ENCODE results near the gene LTBP2. TPM values are rescaled to one million over a fixed set of nuclear protein-coding genes. Genes with fewer than 3 reads are reported as not detected.

The LTBP2 gene
- total RNA-seq, 2 donors from 2014 or later, result 0.49 TPM; not detected in 1

DNA sequence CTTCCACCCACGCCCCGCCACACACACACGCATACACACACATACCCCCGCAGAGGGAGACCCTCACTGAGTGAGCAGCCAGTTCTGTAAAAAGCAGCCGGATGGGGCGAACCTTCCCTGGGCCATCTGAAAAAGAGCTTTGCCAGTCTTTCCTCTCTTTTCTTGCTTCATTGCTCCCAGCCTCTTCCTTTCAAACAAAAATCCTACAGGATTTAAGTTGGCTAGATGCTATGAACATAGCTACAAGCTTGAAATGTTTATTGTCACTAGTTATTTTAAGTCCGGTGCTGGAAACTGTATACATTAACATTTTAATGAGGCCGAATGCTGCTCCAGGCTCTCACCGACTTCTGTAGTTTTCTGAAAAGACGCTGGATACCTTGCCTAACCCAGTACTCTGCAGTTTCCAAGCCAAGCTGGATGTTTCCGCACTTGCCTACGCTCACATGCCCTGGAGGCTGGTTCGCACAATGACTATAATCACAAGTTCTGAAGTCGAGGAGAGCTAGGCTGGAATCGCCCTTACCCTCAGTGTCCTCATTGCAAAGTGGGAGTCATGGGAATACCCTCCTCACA, 39.2 kb downstream of the LTBP2 start:
- H3K36me3 Mint-ChIP-seq, result no peaks in the 10 kb centered on the region
- DNase-seq (ENCODE audit: low spot score in 2 of 2) (no peak), ATAC-seq (no peak)
- H3K27ac Mint-ChIP-seq, result peak overlapping the region in 1 of 2 donors; percentile 71
- no peaks in the 10 kb centered on the region for H3K9me3 Mint-ChIP-seq

DNA sequence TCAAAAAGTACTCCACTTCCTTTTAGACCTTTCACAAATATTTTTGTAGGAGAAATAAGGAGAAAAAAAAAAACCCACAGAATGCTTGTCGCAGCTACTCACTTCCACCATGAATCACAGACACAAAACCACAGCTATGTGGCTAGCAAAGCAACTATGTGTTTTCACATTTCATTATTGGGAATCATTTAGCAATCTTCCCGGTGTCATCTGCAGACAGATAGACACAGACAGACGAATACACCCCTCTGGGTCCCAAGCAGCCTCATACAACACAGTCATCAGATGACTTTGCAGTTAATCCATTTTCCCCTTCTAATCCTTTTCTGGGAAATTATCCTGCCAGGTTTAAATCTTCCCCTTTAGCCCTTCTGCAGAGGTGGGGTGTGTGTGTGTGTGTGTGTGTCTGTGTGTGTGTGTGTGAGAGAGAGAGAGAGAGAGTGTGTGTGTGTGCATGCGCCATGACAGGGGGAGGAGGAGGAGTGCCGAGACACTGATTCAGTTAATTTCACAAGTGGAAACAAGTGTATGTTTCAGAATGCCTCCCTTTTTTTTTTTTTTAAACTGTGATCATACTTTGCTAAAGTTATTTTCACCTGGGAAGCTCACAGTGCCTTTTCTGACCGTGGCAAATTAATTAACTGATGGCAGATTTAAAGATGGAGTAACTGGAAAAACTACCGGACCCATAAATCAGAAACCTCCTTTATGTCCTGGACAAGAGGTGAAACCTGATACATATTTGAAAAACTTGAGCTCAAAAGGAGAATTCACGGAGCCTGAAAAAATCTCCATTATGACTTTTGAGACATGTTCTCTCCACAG, 39.9 kb downstream of the LTBP2 start:
- Mint-ChIP-seq H3K36me3 (no peaks in the 10 kb centered on the region), H3K9me3 (no peaks in the 10 kb centered on the region), H3K27ac (peak overlapping the region; percentile 71 to 87)
- ATAC-seq (peak; percentile 80 to 84), DNase-seq (ENCODE audit: low spot score in 2 of 2) (peak in 1 of 2 donors; percentile 27)

- Mint-ChIP-seq H3K9me3 (no peaks in the 10 kb centered on the region), H3K36me3 (no peaks in the 10 kb centered on the region), H3K27ac (peak overlapping the region in 1 of 2 donors; percentile 71)
- ATAC-seq (peak; percentile 14 to 18), DNase-seq (ENCODE audit: low spot score in 2 of 2) (no peak)
Observed at GRCh38 chr14:74571441-74571841, 40.6 kb downstream of the LTBP2 start.

DNA sequence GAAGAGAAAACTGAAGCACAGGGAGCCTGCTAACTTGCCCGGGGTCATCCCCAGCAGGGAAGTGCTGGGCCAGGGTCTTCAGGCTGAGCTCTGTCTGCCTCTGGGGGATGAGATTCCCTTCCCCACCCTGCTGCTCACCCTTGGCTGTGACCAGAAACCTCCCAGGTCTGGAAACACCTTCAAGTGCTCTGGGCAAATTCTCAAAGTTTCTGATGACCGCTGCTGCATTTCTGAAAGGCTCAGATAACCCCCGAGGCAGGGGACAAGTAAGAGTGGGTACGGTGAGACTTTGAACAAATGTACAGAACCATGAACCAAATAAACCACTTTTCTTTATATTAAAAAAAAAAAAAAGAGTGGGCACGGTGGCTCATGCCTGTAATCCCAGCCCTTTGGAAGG, 41.3 kb downstream of the LTBP2 start:
- no peaks in the 10 kb centered on the region for H3K9me3 Mint-ChIP-seq
- peak overlapping the region in 1 of 2 donors; percentile 40 for H3K27ac Mint-ChIP-seq
- ATAC-seq, result no peak
- no peaks in the 10 kb centered on the region for H3K36me3 Mint-ChIP-seq
- DNase-seq (ENCODE audit: low spot score in 2 of 2), result no peak

DNA sequence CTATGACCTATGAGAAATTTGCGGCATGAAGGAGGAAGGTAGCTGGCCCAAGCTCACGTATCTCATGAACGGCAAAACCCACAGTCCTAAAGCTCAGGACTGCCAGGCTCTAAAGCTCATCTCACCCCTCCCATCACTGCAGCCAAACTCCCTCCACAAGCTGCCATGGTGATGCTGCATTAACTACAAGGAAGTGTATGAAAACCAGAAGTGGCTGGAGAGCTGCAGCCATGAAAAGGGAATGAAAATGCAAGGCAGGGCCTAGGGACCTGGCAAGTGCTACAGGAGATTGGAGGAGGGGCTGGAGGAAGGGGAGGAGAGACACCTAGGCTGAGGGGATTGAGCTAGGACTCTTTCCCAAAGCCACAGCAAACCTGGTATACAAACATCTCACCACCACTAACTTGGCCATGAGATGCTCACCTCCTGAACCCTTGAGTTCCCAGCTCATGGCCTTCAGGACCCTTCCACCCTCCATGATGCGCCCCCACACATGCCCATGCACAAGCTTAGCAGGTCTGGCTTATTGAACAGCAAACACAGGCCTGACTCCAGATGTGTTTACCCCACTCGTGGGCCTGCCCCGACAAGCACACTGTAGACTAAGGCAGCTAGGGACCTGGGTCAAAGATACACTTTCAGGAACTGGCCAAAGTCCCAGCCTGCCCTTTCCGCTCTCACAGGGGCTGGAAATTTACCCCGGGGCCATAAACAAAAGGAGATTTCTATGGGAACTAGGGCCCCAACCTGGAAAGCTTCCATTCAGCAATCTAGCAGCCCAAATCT, 42.0 kb downstream of the LTBP2 start:
- H3K36me3 Mint-ChIP-seq, result no peaks in the 10 kb centered on the region
- no peaks in the 10 kb centered on the region for H3K9me3 Mint-ChIP-seq
- H3K27ac Mint-ChIP-seq, result no peak overlapping the region
- DNase-seq (ENCODE audit: low spot score in 2 of 2), result no peak
- no peak for ATAC-seq

DNA sequence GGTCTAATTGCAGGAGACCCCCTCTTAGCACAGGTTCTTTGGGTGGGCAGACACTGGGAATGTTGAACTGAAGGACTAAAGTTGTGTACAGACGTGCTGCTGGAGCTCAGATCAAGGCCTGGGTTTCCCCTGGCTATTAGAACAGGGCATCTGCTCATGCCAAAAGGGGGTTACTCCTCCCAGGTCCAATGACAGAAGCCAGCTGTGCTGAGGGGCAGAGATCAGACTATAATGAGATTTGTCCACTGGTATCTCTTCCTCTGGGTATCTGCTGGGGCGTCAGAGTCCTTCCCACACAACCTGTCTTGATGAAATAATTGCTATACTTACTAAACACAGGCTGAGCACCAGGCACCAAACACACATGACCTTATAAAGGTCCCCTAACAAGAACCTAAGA, 42.6 kb downstream of the LTBP2 start:
- H3K36me3 Mint-ChIP-seq, result no peaks in the 10 kb centered on the region
- ATAC-seq, result no peak
- no peak overlapping the region for H3K27ac Mint-ChIP-seq
- DNase-seq (ENCODE audit: low spot score in 2 of 2), result no peak
- no peaks in the 10 kb centered on the region for H3K9me3 Mint-ChIP-seq

- Mint-ChIP-seq H3K9me3 (no peaks in the 10 kb centered on the region), H3K36me3 (no peaks in the 10 kb centered on the region), H3K27ac (no peak overlapping the region)
- DNase-seq (ENCODE audit: low spot score in 2 of 2) (no peak), ATAC-seq (no peak)
Observed at GRCh38 chr14:74568911-74569310, 43.1 kb downstream of the LTBP2 start.

DNA sequence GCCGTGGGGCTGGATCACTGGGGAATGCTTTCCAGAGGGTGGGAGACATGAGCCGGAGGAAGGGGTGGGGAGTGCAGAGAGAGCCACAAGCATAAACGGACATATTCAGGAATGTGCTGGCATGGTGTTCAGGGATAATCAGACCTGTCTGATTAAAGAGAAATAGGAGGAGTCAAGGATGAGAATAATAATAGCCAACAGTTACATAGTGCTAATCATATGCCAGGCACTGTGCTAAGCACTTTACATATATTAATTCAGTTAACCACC, 43.7 kb downstream of the LTBP2 start:
- DNase-seq (ENCODE audit: low spot score in 2 of 2) (no peak), ATAC-seq (no peak)
- H3K36me3 Mint-ChIP-seq, result no peaks in the 10 kb centered on the region
- no peak overlapping the region for H3K27ac Mint-ChIP-seq
- H3K9me3 Mint-ChIP-seq, result no peaks in the 10 kb centered on the region

DNA sequence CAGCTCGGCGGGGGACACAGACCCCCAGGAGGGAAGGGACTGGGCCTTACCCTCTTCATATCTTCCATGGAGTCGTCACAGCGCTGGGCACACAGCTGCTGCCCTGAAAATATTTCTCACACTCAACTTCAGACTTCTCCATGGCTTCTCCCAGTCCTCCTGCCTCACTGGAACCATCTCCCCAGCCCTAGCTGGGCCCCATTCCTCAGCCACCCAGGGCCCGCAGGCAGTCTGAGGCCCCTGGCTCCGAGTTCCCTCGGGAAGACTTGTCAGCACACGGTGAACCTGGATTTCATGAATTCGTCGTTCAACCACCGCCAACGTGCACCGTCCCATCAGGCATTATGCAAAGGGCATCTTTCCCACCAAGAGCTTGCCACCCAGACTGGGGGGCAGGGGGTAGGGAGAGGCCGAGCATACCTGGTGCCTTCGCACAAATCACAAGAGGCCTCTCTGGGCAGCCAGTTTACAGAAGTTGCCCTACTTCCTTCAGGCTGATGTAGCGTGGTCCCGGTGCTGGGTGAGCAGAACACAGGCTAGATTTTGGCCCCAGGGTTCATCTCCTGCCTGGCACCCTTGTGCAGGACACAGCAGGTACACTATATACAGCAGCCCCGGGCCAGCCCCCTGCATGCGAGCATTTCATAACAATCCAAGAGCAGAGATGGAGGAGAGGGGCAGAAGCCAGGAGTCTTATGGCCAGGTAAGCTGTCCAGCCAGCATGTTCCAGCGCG, 44.2 kb downstream of the LTBP2 start:
- DNase-seq (ENCODE audit: low spot score in 2 of 2) (no peak), ATAC-seq (no peak)
- H3K36me3 Mint-ChIP-seq, result no peaks in the 10 kb centered on the region
- no peak overlapping the region for H3K27ac Mint-ChIP-seq
- H3K9me3 Mint-ChIP-seq, result no peaks in the 10 kb centered on the region

- Mint-ChIP-seq H3K9me3 (no peaks in the 10 kb centered on the region), H3K27ac (no peak overlapping the region), H3K36me3 (no peaks in the 10 kb centered on the region)
- DNase-seq (ENCODE audit: low spot score in 2 of 2), result no peak
- no peak for ATAC-seq
Observed at GRCh38 chr14:74567219-74567618, 44.8 kb downstream of the LTBP2 start.

- Mint-ChIP-seq H3K36me3 (no peaks in the 10 kb centered on the region), H3K9me3 (no peaks in the 10 kb centered on the region), H3K27ac (no peak overlapping the region)
- ATAC-seq (peak in 1 of 2 donors; percentile 16), DNase-seq (ENCODE audit: low spot score in 2 of 2) (no peak)
Observed at GRCh38 chr14:74566174-74567141, 45.6 kb downstream of the LTBP2 start.

- no peaks in the 10 kb centered on the region for H3K9me3 Mint-ChIP-seq
- no peaks in the 10 kb centered on the region for H3K36me3 Mint-ChIP-seq
- H3K27ac Mint-ChIP-seq, result no peak overlapping the region
- ATAC-seq, result peak; percentile 18 to 43
- no peak for DNase-seq (ENCODE audit: low spot score in 2 of 2)
Observed at GRCh38 chr14:74563586-74564159, 48.4 kb downstream of the LTBP2 start.

GRCh38 chr14:74563233-74563585, 48.8 kb downstream of the LTBP2 start:
- ATAC-seq (peak; percentile 32 to 41), DNase-seq (ENCODE audit: low spot score in 2 of 2) (no peak)
- no peaks in the 10 kb centered on the region for H3K36me3 Mint-ChIP-seq
- no peaks in the 10 kb centered on the region for H3K9me3 Mint-ChIP-seq
- H3K27ac Mint-ChIP-seq, result no peak overlapping the region

- Mint-ChIP-seq H3K9me3 (no peaks in the 10 kb centered on the region), H3K36me3 (no peaks in the 10 kb centered on the region), H3K27ac (no peak overlapping the region)
- DNase-seq (ENCODE audit: low spot score in 2 of 2) (no peak), ATAC-seq (peak; percentile 39 to 50)
Observed at GRCh38 chr14:74562515-74563232, 49.4 kb downstream of the LTBP2 start.

GRCh38 chr14:74558655-74559054, 53.4 kb downstream of the LTBP2 start:
- no peak overlapping the region for H3K27ac Mint-ChIP-seq
- no peak for DNase-seq (ENCODE audit: low spot score in 2 of 2)
- no peak for ATAC-seq
- H3K9me3 Mint-ChIP-seq, result no peaks in the 10 kb centered on the region
- no peaks in the 10 kb centered on the region for H3K36me3 Mint-ChIP-seq

Data from activated naive CD4-positive, alpha-beta T cell treated with anti-CD3 and anti-CD28 coated beads, Interleukin-2, amount 50 U/mL, for 72 hours (primary cell).